ENCODE results near the gene ALOXE3. TPM values are rescaled to one million over a fixed set of nuclear protein-coding genes. Genes with fewer than 3 reads are reported as not detected.

Gene ALOXE3
- total RNA-seq, 1 donor from 2014 or later = not detected

DNA sequence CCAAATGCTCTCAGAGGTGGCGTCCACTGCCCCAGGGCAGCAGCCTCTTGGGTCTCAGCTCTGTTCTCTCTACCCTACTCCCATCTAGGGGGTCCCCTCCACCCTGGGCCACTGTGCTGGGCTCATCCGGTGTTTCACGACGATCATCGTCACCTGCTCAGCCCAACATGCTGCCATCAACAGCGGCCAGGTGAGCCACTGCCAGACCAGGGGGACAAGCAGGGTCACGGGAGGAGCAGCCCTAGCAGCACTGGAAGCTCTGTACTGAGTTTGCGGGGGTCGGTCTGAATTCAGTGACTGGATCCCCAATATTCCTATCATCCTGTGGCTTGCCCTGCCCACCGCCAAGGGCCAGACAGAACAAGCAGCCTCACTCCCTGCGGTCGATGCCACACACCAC is 46.8 kb downstream of the ALOXE3 start:
- Histone ChIP-seq H3K79me2 (ENCODE audit: low read depth) (no peaks in the 10 kb centered on the region), H3K36me3 (no peaks in the 10 kb centered on the region), H3K27me3 (peaks cover 98% of the 10 kb centered on the region), H2AFZ (replicated peaks) (no peak overlapping the region), H3K27ac (no peak overlapping the region), H3K9me3 (ENCODE audit: low read depth) (no peaks in the 10 kb centered on the region), H3K4me2 (no peak overlapping the region), H3K4me1 (peaks cover 11% of the 10 kb centered on the region), H3K4me3 (no peak overlapping the region), H3K9ac (no peak overlapping the region), H4K20me1 (ENCODE audit: low read depth) (peaks cover 13% of the 10 kb centered on the region), H3F3A (ENCODE audit: low read depth) (no peaks in the 10 kb centered on the region)
- Mint-ChIP-seq H3K36me3 (peaks cover 2% of the 10 kb centered on the region), H3K4me3 (no peak overlapping the region), H3K27me3 (ENCODE audit: insufficient read depth, low read depth) (peaks cover 78% of the 10 kb centered on the region), H3K9me3 (peaks cover 6% of the 10 kb centered on the region), H3K27ac (no peak overlapping the region), H3K4me1 (peaks cover 19% of the 10 kb centered on the region)
- DNase-seq (ENCODE audit: low spot score) = no peak
- TF ChIP-seq EZH2phosphoT487 (IDR thresholded peaks at IDR 0.05) (no peak), EZH2 (IDR thresholded peaks at IDR 0.05) (no peak)
- TF ChIP-seq, protein P1, sequence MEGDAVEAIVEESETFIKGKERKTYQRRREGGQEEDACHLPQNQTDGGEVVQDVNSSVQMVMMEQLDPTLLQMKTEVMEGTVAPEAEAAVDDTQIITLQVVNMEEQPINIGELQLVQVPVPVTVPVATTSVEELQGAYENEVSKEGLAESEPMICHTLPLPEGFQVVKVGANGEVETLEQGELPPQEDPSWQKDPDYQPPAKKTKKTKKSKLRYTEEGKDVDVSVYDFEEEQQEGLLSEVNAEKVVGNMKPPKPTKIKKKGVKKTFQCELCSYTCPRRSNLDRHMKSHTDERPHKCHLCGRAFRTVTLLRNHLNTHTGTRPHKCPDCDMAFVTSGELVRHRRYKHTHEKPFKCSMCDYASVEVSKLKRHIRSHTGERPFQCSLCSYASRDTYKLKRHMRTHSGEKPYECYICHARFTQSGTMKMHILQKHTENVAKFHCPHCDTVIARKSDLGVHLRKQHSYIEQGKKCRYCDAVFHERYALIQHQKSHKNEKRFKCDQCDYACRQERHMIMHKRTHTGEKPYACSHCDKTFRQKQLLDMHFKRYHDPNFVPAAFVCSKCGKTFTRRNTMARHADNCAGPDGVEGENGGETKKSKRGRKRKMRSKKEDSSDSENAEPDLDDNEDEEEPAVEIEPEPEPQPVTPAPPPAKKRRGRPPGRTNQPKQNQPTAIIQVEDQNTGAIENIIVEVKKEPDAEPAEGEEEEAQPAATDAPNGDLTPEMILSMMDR (IDR thresholded peaks at IDR 0.05) = no peak

GRCh38 chr17:8069587-8069860 is 48.8 kb downstream of the ALOXE3 start:
- Histone ChIP-seq H3K36me3 (no peaks in the 10 kb centered on the region), H3F3A (ENCODE audit: low read depth) (no peaks in the 10 kb centered on the region), H3K27ac (no peak overlapping the region), H2AFZ (replicated peaks) (no peak overlapping the region), H3K9ac (no peak overlapping the region), H3K4me2 (no peak overlapping the region), H3K4me3 (no peak overlapping the region), H3K4me1 (peaks cover 11% of the 10 kb centered on the region), H3K27me3 (peaks cover 95% of the 10 kb centered on the region), H3K9me3 (ENCODE audit: low read depth) (no peaks in the 10 kb centered on the region), H4K20me1 (ENCODE audit: low read depth) (peaks cover 13% of the 10 kb centered on the region), H3K79me2 (ENCODE audit: low read depth) (no peaks in the 10 kb centered on the region)
- peaks cover 18% of the 10 kb centered on the region for H3K4me1 Mint-ChIP-seq
- H3K9me3 Mint-ChIP-seq = peaks cover 3% of the 10 kb centered on the region
- H3K4me3 Mint-ChIP-seq = no peak overlapping the region
- peaks cover 74% of the 10 kb centered on the region for H3K27me3 Mint-ChIP-seq (ENCODE audit: insufficient read depth, low read depth)
- TF ChIP-seq, protein P1 (IDR thresholded peaks at IDR 0.05) = no peak
- no peak for TF ChIP-seq EZH2phosphoT487 (IDR thresholded peaks at IDR 0.05)
- TF ChIP-seq EZH2 (IDR thresholded peaks at IDR 0.05) = no peak
- no peak overlapping the region for H3K27ac Mint-ChIP-seq
- peaks cover 2% of the 10 kb centered on the region for H3K36me3 Mint-ChIP-seq
- DNase-seq (ENCODE audit: low spot score) = no peak

DNA sequence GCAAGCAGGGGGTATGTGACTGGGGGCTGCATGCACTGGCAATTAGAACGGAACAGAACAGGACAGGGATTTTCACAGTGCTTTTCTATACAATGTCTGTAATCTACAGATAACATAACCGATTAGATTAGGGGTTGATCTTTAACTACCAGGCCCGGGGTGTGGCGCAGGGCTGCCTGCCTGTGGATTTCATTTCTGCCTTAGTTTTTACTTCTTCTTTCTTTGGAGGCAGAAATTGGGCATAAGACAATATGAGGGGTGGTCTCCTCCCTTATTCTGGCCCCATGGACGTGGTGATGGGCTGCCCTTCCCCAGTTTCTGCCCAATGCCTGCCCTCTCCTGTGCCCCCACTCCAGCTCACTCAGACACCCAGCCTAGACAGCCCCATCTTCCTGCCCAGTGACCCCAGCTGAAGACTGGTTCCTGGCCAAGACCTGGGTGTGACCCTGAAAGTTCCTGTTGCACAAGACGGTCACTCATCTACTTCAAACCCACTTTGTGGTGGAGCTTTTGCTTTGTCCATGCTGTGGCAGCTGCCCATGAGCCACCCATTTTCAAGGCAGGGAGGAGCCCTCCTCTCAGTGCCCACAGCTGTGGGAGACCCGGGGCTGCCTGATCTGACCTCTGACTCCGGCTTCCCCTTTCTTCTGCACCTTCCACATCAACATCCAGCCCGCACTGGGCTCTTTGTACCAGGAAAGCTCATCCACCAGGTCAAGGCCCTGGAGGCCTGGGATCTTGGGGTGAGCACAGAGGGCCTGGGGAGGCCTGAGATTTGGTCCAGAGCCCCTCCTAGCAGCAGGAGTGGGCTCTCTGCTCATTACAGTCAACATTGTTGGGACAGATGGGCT is 49.4 kb downstream of the ALOXE3 start:
- H3K27me3 ChIP-seq = peaks cover 95% of the 10 kb centered on the region

GRCh38 chr17:8067806-8068205 is 50.5 kb downstream of the ALOXE3 start:
- Mint-ChIP-seq H3K27ac (no peak overlapping the region), H3K4me3 (no peak overlapping the region), H3K4me1 (peaks cover 8% of the 10 kb centered on the region), H3K36me3 (peaks cover 2% of the 10 kb centered on the region), H3K27me3 (ENCODE audit: insufficient read depth, low read depth) (peaks cover 72% of the 10 kb centered on the region), H3K9me3 (no peaks in the 10 kb centered on the region)
- TF ChIP-seq EZH2 (IDR thresholded peaks at IDR 0.05) (no peak), EZH2phosphoT487 (IDR thresholded peaks at IDR 0.05) (no peak)
- TF ChIP-seq, protein P1 (IDR thresholded peaks at IDR 0.05) = no peak
- Histone ChIP-seq H3K4me3 (no peak overlapping the region), H3K4me2 (no peak overlapping the region), H3K79me2 (ENCODE audit: low read depth) (no peaks in the 10 kb centered on the region), H3K27ac (no peak overlapping the region), H4K20me1 (ENCODE audit: low read depth) (peaks cover 14% of the 10 kb centered on the region), H3K36me3 (no peaks in the 10 kb centered on the region), H3F3A (ENCODE audit: low read depth) (peaks cover 5% of the 10 kb centered on the region), H3K9ac (no peak overlapping the region), H2AFZ (replicated peaks) (no peak overlapping the region), H3K27me3 (peaks cover 95% of the 10 kb centered on the region), H3K9me3 (ENCODE audit: low read depth) (no peaks in the 10 kb centered on the region), H3K4me1 (peaks cover 17% of the 10 kb centered on the region)
- no peak for DNase-seq (ENCODE audit: low spot score)

More for the DNA sequence above, 49.4 kb downstream of the ALOXE3 start:
- H3K4me1 Mint-ChIP-seq = peaks cover 12% of the 10 kb centered on the region
- peaks cover 11% of the 10 kb centered on the region for H3K4me1 ChIP-seq
- no peak overlapping the region for H3K4me3 ChIP-seq
- peaks cover 2% of the 10 kb centered on the region for H3K9me3 Mint-ChIP-seq
- no peak overlapping the region for H2AFZ ChIP-seq (replicated peaks)
- no peaks in the 10 kb centered on the region for H3K36me3 ChIP-seq
- H3K79me2 ChIP-seq (ENCODE audit: low read depth) = no peaks in the 10 kb centered on the region
- H3K36me3 Mint-ChIP-seq = peaks cover 2% of the 10 kb centered on the region
- no peaks in the 10 kb centered on the region for H3F3A ChIP-seq (ENCODE audit: low read depth)
- no peaks in the 10 kb centered on the region for H3K9me3 ChIP-seq (ENCODE audit: low read depth)
- no peak for DNase-seq (ENCODE audit: low spot score)
- H3K9ac ChIP-seq = no peak overlapping the region
- peaks cover 13% of the 10 kb centered on the region for H4K20me1 ChIP-seq (ENCODE audit: low read depth)
- H3K4me2 ChIP-seq = no peak overlapping the region
- TF ChIP-seq EZH2phosphoT487 (IDR thresholded peaks at IDR 0.05) (no peak), EZH2 (IDR thresholded peaks at IDR 0.05) (no peak)
- no peak overlapping the region for H3K4me3 Mint-ChIP-seq
- H3K27ac ChIP-seq = no peak overlapping the region
- peaks cover 72% of the 10 kb centered on the region for H3K27me3 Mint-ChIP-seq (ENCODE audit: insufficient read depth, low read depth)
- no peak overlapping the region for H3K27ac Mint-ChIP-seq

Measured in neural progenitor cell (in vitro differentiated cells).